GM23338 (cell line): ENCODE data around the gene PLA2G6. TPM values are rescaled to one million over a fixed set of nuclear protein-coding genes. Genes with fewer than 3 reads are reported as not detected.

Source experiments
- ATAC-seq: fragments of 200-7000 bp; cut with Tn5 transposase; 3 replicates; pipeline ENCODE4 v1.9.1; 2020
- DNase-seq: peaks from one replicate; pipeline ENCODE4 v3.0.0-alpha.2; 2015; ENCODE audit warnings: low spot score
- H2AFZ ChIP-seq: fragments of 200-600 bp; sonication (generic); 2 replicates; pipeline ENCODE4 v1.8.0; 2016; ENCODE audit warnings: antibody characterized with exemption, mild to moderate bottlenecking, moderate library complexity
- H3F3A ChIP-seq: fragments of 200-600 bp; sonication (generic); replicated peaks from 2 replicates; pipeline ENCODE4 v1.8.0; 2017; ENCODE audit warnings: antibody characterized with exemption, mixed run types, low read depth
- H3K27ac ChIP-seq: fragments of 200-600 bp; sonication (generic); 2 replicates; pipeline ENCODE4 v1.6.1; 2016; ENCODE audit warnings: low read depth
- H3K27me3 ChIP-seq: fragments of 200-600 bp; sonication (generic); 2 replicates; pipeline ENCODE4 v1.8.0; 2016; ENCODE audit warnings: mild to moderate bottlenecking, mixed run types, moderate library complexity; ENCODE audit not compliant: insufficient read depth
- H3K36me3 ChIP-seq: fragments of 200-600 bp; sonication (generic); 2 replicates; pipeline ENCODE4 v1.8.0; 2016; ENCODE audit warnings: mild to moderate bottlenecking; ENCODE audit not compliant: insufficient read depth
- H3K4me1 ChIP-seq: fragments of 200-600 bp; sonication (generic); 2 replicates; pipeline ENCODE4 v1.8.0; 2016; ENCODE audit warnings: mild to moderate bottlenecking, moderate library complexity; ENCODE audit not compliant: insufficient read depth
- H3K4me2 ChIP-seq: fragments of 200-600 bp; sonication (generic); 2 replicates; pipeline ENCODE4 v1.7.1; 2017; ENCODE audit warnings: mixed run types
- H3K4me3 ChIP-seq: fragments of 200-600 bp; sonication (generic); 2 replicates; pipeline ENCODE4 v1.6.1; 2016; ENCODE audit warnings: mixed run types
- H3K79me2 ChIP-seq: fragments of 200-600 bp; sonication (generic); replicated peaks from 2 replicates; pipeline ENCODE4 v1.8.0; 2017; ENCODE audit warnings: mild to moderate bottlenecking; ENCODE audit not compliant: insufficient read depth
- H3K9me2 ChIP-seq: fragments of 200-600 bp; sonication (generic); 2 replicates; pipeline ENCODE4 v1.8.0; 2017; ENCODE audit not compliant: insufficient read depth
- H4K20me1 ChIP-seq: fragments of 200-600 bp; sonication (generic); replicated peaks from 2 replicates; pipeline ENCODE4 v1.8.0; 2017; ENCODE audit warnings: mild to moderate bottlenecking; ENCODE audit not compliant: insufficient read depth
- H3K27ac Mint-ChIP-seq: 2 replicates; pipeline ENCODE4 v1.8.0; 2020; ENCODE audit warnings: inconsistent platforms, mild to moderate bottlenecking, moderate library complexity, mixed read lengths
- H3K27me3 Mint-ChIP-seq: 3 replicates; pipeline ENCODE4 v1.8.0; 2022; ENCODE audit warnings: low read depth, mild to moderate bottlenecking, moderate library complexity, mixed read lengths, inconsistent platforms; ENCODE audit not compliant: insufficient read depth, poor library complexity
- H3K36me3 Mint-ChIP-seq: 3 replicates; pipeline ENCODE4 v1.8.0; 2021; ENCODE audit warnings: low read depth, mild to moderate bottlenecking, inconsistent platforms, moderate library complexity, mixed read lengths
- H3K4me1 Mint-ChIP-seq: 3 replicates; pipeline ENCODE4 v1.8.0; 2020; ENCODE audit warnings: mild to moderate bottlenecking, inconsistent platforms, mixed read lengths
- H3K4me3 Mint-ChIP-seq: 3 replicates; pipeline ENCODE4 v1.8.0; 2021; ENCODE audit warnings: moderate library complexity, mild to moderate bottlenecking, inconsistent platforms, mixed read lengths
- H3K9me3 Mint-ChIP-seq: 3 replicates; pipeline ENCODE4 v1.8.0; 2020; ENCODE audit warnings: moderate library complexity, mild to moderate bottlenecking, inconsistent platforms, mixed read lengths
- JUNB ChIP-seq: IDR thresholded peaks from one replicate; pipeline ENCODE4 v1.6.1; 2016; ENCODE audit warnings: antibody characterized with exemption; ENCODE audit not compliant: unreplicated experiment
- POLR2AphosphoS5 ChIP-seq: IDR thresholded peaks from 2 replicates; pipeline ENCODE4 v1.6.1; 2016; ENCODE audit warnings: antibody characterized with exemption, low read depth
- ZNF331 ChIP-seq: fragments of 250-450 bp; sonication (Bioruptor Pico); IDR thresholded peaks from 2 replicates; pipeline ENCODE4 v1.5.0; 2020; ENCODE audit warnings: low read depth, mild to moderate bottlenecking, moderate library complexity
- polyA plus RNA-seq: library from polyadenylated mRNA; unstranded; fragments of >200 nt; fragmentation: Nextera tagmentation; extraction: Ambion mirVana; gene quantifications from 2 replicates; pipeline ENCODE4 v1.2.1, GENCODE V29; 2016
- total RNA-seq: library from RNA; depleted of rRNA; stranded (reverse); fragments of >200 nt; shearing (Covaris generic); gene quantifications from 2 replicates; pipeline ENCODE4 v1.2.3, GENCODE V29; 2014
- TF ChIP-seq, protein P1 (sequence below): IDR thresholded peaks from 2 replicates; pipeline ENCODE4 v1.6.1; 2016; ENCODE audit warnings: antibody characterized with exemption
- TF ChIP-seq, protein P2 (sequence below): IDR thresholded peaks from one replicate; pipeline ENCODE4 v1.6.1; 2018; ENCODE audit warnings: antibody characterized with exemption; ENCODE audit not compliant: unreplicated experiment

The PLA2G6 gene
- total and polyA plus RNA-seq, 2 experiments from 2014 or later, result 4.5 to 12.6 TPM

DNA sequence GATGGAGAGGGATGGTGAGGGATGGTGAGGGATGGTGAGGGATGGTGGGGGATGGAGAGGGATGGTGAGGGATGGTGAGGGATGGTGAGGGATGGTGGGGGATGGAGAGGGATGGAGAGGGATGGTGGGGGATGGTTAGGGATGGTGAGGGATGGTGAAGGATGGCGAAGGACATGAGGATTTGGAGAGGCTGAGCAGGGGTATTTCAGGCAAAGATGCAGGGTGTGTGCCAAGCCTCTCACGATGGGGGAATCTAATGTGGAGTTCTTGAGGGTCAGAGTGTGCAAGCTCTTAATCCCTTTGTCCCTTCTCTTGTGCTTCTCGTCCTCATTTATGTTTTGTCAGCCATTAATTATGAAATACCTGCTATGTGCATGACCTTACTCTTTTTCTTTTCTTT is 7.5 kb upstream of the PLA2G6 start:
- H3K9me3 Mint-ChIP-seq, result peaks cover 4% of the 10 kb centered on the region
- Histone ChIP-seq H3F3A (no peaks in the 10 kb centered on the region), H3K79me2 (no peaks in the 10 kb centered on the region), H3K4me3 (no peak overlapping the region), H3K4me1 (no peaks in the 10 kb centered on the region), H3K27me3 (no peaks in the 10 kb centered on the region), H3K4me2 (no peak overlapping the region), H3K27ac (no peak overlapping the region), H3K36me3 (no peaks in the 10 kb centered on the region), H2AFZ (no peak overlapping the region), H4K20me1 (no peaks in the 10 kb centered on the region), H3K9me2 (no peaks in the 10 kb centered on the region)
- peaks cover 16% of the 10 kb centered on the region for H3K27me3 Mint-ChIP-seq
- no peak overlapping the region for H3K27ac Mint-ChIP-seq
- H3K4me3 Mint-ChIP-seq, result no peak overlapping the region
- ATAC-seq, result no peak
- no peaks in the 10 kb centered on the region; the same call in 2 of the 3 replicates for H3K36me3 Mint-ChIP-seq
- no peak for TF ChIP-seq POLR2AphosphoS5
- no peak for DNase-seq
- H3K4me1 Mint-ChIP-seq, result peaks cover 3% of the 10 kb centered on the region

GRCh38 chr22:38187413-38188212 is 6.0 kb upstream of the PLA2G6 start:
- Histone ChIP-seq H3K27ac (no peak overlapping the region), H2AFZ (no peak overlapping the region), H4K20me1 (no peaks in the 10 kb centered on the region), H3K4me3 (no peak overlapping the region), H3K9me2 (no peaks in the 10 kb centered on the region), H3K79me2 (no peaks in the 10 kb centered on the region), H3F3A (0 out of 2 replicates have a peak, but pooled peaks cover 2% of the 10 kb centered on the region), H3K36me3 (no peaks in the 10 kb centered on the region), H3K4me1 (no peaks in the 10 kb centered on the region), H3K27me3 (no peaks in the 10 kb centered on the region), H3K4me2 (no peak overlapping the region)
- ATAC-seq (no peak), DNase-seq (no peak)
- H3K27ac Mint-ChIP-seq, result no peak overlapping the region
- TF ChIP-seq, protein P1, sequence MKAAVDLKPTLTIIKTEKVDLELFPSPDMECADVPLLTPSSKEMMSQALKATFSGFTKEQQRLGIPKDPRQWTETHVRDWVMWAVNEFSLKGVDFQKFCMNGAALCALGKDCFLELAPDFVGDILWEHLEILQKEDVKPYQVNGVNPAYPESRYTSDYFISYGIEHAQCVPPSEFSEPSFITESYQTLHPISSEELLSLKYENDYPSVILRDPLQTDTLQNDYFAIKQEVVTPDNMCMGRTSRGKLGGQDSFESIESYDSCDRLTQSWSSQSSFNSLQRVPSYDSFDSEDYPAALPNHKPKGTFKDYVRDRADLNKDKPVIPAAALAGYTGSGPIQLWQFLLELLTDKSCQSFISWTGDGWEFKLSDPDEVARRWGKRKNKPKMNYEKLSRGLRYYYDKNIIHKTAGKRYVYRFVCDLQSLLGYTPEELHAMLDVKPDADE, result no peak
- TF ChIP-seq JUNB, result no peak
- H3K36me3 Mint-ChIP-seq, result no peaks in the 10 kb centered on the region; the same call in 2 of the 3 replicates
- H3K9me3 Mint-ChIP-seq, result peaks cover 4% of the 10 kb centered on the region
- H3K4me3 Mint-ChIP-seq, result no peak overlapping the region
- peaks cover 18% of the 10 kb centered on the region for H3K27me3 Mint-ChIP-seq
- H3K4me1 Mint-ChIP-seq, result peaks cover 3% of the 10 kb centered on the region

DNA sequence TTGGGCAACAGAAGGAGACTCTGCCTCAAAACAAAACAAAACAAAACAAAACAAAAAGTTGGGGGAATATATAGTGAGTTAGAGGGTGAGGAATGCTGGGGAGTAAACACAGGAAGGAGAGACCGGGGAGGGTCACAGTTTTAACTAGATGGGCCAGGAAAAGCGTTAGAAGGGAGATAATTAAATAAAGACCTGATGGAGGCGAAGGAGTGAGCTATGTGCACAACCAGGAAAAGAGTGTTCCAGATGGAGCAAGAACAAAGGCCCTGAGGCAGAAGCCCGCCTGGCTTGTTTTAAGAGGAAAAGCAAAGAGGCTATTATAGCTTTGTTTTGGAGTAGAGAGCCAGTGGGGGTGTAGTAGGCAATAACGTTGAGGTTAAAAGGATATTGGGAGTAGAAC is 4.8 kb upstream of the PLA2G6 start:
- Mint-ChIP-seq H3K4me1 (peaks cover 7% of the 10 kb centered on the region), H3K9me3 (peaks cover 4% of the 10 kb centered on the region), H3K27me3 (peaks cover 14% of the 10 kb centered on the region), H3K4me3 (no peak overlapping the region), H3K36me3 (no peaks in the 10 kb centered on the region; the same call in 2 of the 3 replicates), H3K27ac (no peak overlapping the region)
- no peak overlapping the region for H3K27ac ChIP-seq
- no peaks in the 10 kb centered on the region for H3K27me3 ChIP-seq
- H3F3A ChIP-seq, result 0 out of 2 replicates have a peak, but pooled peaks cover 2% of the 10 kb centered on the region
- DNase-seq (no peak), ATAC-seq (no peak)
- no peaks in the 10 kb centered on the region for H3K9me2 ChIP-seq
- no peak overlapping the region for H2AFZ ChIP-seq
- H3K36me3 ChIP-seq, result no peaks in the 10 kb centered on the region
- H3K4me2 ChIP-seq, result no peak overlapping the region
- H3K4me3 ChIP-seq, result no peak overlapping the region
- no peaks in the 10 kb centered on the region for H3K79me2 ChIP-seq
- H4K20me1 ChIP-seq, result no peaks in the 10 kb centered on the region
- H3K4me1 ChIP-seq, result no peaks in the 10 kb centered on the region
- no peak for TF ChIP-seq ZNF331 (CRISPR knock-in tag)
- TF ChIP-seq, protein P2, sequence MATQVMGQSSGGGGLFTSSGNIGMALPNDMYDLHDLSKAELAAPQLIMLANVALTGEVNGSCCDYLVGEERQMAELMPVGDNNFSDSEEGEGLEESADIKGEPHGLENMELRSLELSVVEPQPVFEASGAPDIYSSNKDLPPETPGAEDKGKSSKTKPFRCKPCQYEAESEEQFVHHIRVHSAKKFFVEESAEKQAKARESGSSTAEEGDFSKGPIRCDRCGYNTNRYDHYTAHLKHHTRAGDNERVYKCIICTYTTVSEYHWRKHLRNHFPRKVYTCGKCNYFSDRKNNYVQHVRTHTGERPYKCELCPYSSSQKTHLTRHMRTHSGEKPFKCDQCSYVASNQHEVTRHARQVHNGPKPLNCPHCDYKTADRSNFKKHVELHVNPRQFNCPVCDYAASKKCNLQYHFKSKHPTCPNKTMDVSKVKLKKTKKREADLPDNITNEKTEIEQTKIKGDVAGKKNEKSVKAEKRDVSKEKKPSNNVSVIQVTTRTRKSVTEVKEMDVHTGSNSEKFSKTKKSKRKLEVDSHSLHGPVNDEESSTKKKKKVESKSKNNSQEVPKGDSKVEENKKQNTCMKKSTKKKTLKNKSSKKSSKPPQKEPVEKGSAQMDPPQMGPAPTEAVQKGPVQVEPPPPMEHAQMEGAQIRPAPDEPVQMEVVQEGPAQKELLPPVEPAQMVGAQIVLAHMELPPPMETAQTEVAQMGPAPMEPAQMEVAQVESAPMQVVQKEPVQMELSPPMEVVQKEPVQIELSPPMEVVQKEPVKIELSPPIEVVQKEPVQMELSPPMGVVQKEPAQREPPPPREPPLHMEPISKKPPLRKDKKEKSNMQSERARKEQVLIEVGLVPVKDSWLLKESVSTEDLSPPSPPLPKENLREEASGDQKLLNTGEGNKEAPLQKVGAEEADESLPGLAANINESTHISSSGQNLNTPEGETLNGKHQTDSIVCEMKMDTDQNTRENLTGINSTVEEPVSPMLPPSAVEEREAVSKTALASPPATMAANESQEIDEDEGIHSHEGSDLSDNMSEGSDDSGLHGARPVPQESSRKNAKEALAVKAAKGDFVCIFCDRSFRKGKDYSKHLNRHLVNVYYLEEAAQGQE, result no peak
